Activated CD8-positive, alpha-beta memory T cell treated with anti-CD3 and anti-CD28 coated beads, Interleukin-2, amount 10 ng/mL, durations not matched to agents 7 days and 5 days (primary cell): ENCODE measurements around the gene PRDM16. TPM values are rescaled to one million over a fixed set of nuclear protein-coding genes. Genes with fewer than 3 reads are reported as not detected.

Source experiments
- ATAC-seq: fragments of 150-1000 bp; cut with Tn5 transposase; one replicate; pipeline ENCODE4 v1.10.0; 2021; ENCODE audit warnings: moderate library complexity
- CTCF ChIA-PET: fragments of 350-600 bp; sonication (Branson Sonifier 250); formaldehyde crosslinking; loops from one replicate; lab custom pipeline; 2021; ENCODE audit warnings: antibody characterized with exemption; lab: Charles Lee
- DNase-seq: peaks from one replicate; pipeline ENCODE4 v3.0.0-alpha.2; 2020
- H3K27ac Mint-ChIP-seq: one replicate; pipeline ENCODE4 v1.8.0; 2021; ENCODE audit warnings: mild to moderate bottlenecking, mixed read lengths
- H3K27me3 Mint-ChIP-seq: one replicate; pipeline ENCODE4 v1.8.0; 2021; ENCODE audit warnings: mixed read lengths
- H3K36me3 Mint-ChIP-seq: one replicate; pipeline ENCODE4 v1.8.0; 2021; ENCODE audit warnings: mild to moderate bottlenecking, mixed read lengths
- H3K4me1 Mint-ChIP-seq: one replicate; pipeline ENCODE4 v1.8.0; 2021; ENCODE audit warnings: mixed read lengths
- H3K4me3 Mint-ChIP-seq: one replicate; pipeline ENCODE4 v1.8.0; 2021; ENCODE audit warnings: mild to moderate bottlenecking, moderate library complexity, mixed read lengths
- H3K9me3 Mint-ChIP-seq: one replicate; pipeline ENCODE4 v1.8.0; 2022; ENCODE audit warnings: low read depth, mixed read lengths
- total RNA-seq, 2 experiments: library from RNA; stranded (reverse); gene quantifications; one replicate each; pipeline ENCODE4 v1.2.3, GENCODE V29; 2021

PRDM16 gene
- total RNA-seq, 2 experiments from 2014 or later, result not detected

DNA sequence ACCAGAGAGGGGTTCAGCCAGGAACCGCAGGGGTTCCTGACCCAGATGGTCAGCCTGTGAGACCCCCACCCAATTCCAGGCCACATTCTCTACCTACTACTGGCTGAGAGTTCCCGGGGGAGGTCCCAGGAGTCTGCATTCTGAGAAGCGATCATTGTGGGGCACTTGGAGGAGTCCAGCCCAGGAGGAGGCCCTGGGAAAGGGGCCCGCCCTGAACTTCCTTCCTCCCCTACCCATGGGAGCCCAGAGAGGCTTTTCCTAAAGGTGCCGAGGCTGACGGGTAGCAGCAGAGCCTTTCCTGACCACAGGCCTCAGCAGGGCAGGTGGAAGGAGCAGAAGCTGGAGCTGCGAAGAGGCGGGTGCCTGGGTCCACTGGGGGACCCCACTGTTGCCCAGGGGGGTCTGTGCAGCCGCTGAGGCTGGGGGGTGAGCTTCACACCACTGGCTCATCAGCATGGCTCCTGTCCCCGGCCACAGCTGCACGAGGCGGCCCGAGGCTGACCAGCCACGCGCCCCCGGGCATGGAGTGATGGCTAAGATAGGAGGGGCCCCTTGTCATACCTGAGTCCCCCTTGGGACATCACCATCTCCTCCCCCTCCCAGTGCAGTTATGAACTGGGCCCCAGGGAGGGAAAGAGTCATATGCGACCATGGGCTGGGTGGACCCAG lies 127.7 kb downstream of the PRDM16 start:
- H3K36me3 Mint-ChIP-seq, result no peaks in the 10 kb centered on the region
- no peak overlapping the region for H3K27ac Mint-ChIP-seq
- no peaks in the 10 kb centered on the region for H3K9me3 Mint-ChIP-seq
- no peaks in the 10 kb centered on the region for H3K27me3 Mint-ChIP-seq
- no peak for ATAC-seq
- no peak for DNase-seq
- CTCF ChIA-PET, result no interaction called here
- no peaks in the 10 kb centered on the region for H3K4me1 Mint-ChIP-seq
- H3K4me3 Mint-ChIP-seq, result no peak overlapping the region

DNA sequence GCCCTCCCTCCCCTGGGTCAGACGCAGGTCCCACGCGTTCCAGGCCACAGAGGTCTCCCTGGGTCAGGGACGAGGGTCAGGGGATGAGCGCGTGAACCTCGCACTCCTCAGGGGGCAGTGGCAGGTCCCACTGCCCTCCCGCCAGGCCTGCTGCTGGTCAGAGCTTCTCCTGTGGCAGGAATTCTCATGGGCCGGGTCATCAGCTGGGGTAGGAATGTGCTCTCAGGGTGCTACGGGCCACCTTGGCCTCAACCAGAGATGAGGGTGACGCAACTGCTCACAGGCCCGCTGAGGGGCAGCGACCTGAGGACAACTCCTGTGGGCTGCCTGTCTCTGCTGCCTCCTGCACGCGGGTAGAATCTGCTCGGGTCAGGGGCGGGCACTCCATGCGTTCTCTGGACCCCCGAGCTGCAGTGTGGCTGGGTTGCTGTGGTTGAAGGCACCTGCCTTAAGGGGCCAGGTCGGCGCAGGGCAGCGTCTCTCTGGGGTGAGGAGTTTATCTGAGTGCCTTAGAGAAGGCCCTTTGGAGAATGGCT lies 128.8 kb downstream of the PRDM16 start:
- H3K27me3 Mint-ChIP-seq, result no peaks in the 10 kb centered on the region
- H3K9me3 Mint-ChIP-seq, result no peaks in the 10 kb centered on the region
- DNase-seq, result no peak
- CTCF ChIA-PET, result no interaction called here
- H3K27ac Mint-ChIP-seq, result no peak overlapping the region
- H3K36me3 Mint-ChIP-seq, result no peaks in the 10 kb centered on the region
- no peak for ATAC-seq
- no peak overlapping the region for H3K4me3 Mint-ChIP-seq
- H3K4me1 Mint-ChIP-seq, result no peaks in the 10 kb centered on the region

- ATAC-seq (no peak), DNase-seq (no peak)
- Mint-ChIP-seq H3K27ac (no peak overlapping the region), H3K9me3 (no peaks in the 10 kb centered on the region), H3K36me3 (no peaks in the 10 kb centered on the region), H3K27me3 (no peaks in the 10 kb centered on the region), H3K4me1 (no peaks in the 10 kb centered on the region), H3K4me3 (no peak overlapping the region)
- CTCF ChIA-PET, result no interaction called here
These were observed 129.6 kb downstream of the PRDM16 start for GRCh38 chr1:3198371-3199271.

DNA sequence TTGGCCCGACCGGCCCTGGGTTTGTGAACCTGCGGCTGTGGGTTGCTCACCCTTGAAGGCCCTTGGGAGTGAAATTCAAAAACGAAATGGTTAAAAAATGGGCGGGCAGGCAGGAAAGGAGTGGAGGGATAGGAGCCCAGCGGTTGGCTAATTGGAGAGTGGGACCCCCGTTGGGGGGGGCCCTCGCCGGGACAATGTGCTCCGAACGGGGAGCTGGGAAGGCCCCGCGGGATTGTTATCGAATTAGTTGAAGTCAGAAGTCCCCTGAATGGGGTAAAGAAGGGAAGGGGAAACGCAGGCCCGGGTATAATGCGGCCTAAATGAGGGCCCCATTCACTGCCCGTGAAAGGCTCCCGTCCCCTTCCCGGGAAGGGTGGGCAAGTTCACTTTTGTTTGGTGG lies 135.7 kb downstream of the PRDM16 start:
- CTCF ChIA-PET, result no interaction called here
- no peak for DNase-seq
- H3K27ac Mint-ChIP-seq, result no peak overlapping the region
- H3K36me3 Mint-ChIP-seq, result no peaks in the 10 kb centered on the region
- H3K4me3 Mint-ChIP-seq, result no peak overlapping the region
- ATAC-seq, result no peak
- H3K4me1 Mint-ChIP-seq, result no peaks in the 10 kb centered on the region
- H3K9me3 Mint-ChIP-seq, result no peaks in the 10 kb centered on the region
- H3K27me3 Mint-ChIP-seq, result no peaks in the 10 kb centered on the region

- Mint-ChIP-seq H3K27ac (no peak overlapping the region), H3K4me3 (no peak overlapping the region), H3K27me3 (no peaks in the 10 kb centered on the region), H3K9me3 (no peaks in the 10 kb centered on the region), H3K36me3 (no peaks in the 10 kb centered on the region), H3K4me1 (no peaks in the 10 kb centered on the region)
- DNase-seq (no peak), ATAC-seq (no peak)
- CTCF ChIA-PET, result no interaction called here
These were observed 136.8 kb downstream of the PRDM16 start for GRCh38 chr1:3205815-3206214.

- DNase-seq, result no peak
- ATAC-seq, result no peak
- H3K27ac Mint-ChIP-seq, result no peak overlapping the region
- H3K27me3 Mint-ChIP-seq, result no peaks in the 10 kb centered on the region
- CTCF ChIA-PET, result no interaction called here
- H3K9me3 Mint-ChIP-seq, result no peaks in the 10 kb centered on the region
- H3K4me3 Mint-ChIP-seq, result no peak overlapping the region
- H3K36me3 Mint-ChIP-seq, result no peaks in the 10 kb centered on the region
- no peaks in the 10 kb centered on the region for H3K4me1 Mint-ChIP-seq
These were observed 137.7 kb downstream of the PRDM16 start for GRCh38 chr1:3206696-3207095.

DNA sequence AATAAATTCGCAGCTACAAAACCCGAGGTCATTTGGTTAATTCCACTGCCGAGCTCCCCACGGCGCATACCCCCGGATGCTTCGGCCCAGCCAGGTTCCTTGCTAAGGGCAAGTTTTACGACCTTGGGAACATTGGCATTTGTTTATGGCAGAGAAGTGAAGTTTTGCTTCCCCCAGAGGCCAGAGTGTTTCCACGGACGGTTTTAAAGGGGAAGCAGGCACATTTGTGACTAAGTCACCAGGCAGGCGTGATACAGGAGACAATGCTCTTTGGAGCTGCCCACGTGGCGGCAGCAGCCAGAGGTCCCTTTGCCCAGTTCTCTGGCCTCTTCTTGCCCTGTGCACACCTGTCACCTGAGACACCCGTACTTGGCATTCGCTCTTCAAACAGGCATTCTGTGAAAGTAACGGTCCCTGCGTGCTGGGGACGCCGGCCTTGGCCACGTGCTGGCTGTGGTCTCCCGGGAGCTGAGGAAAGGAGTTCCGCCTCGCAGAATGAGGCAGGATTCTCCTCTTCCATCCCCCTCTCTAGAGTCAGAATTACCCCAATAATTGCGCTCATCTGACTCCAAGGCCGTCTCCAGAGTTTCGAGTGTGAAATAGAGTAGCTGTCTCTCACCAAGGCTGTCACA lies 138.3 kb downstream of the PRDM16 start:
- ATAC-seq (no peak), DNase-seq (no peak)
- no peaks in the 10 kb centered on the region for H3K9me3 Mint-ChIP-seq
- H3K4me3 Mint-ChIP-seq, result no peak overlapping the region
- CTCF ChIA-PET, result no interaction called here
- no peaks in the 10 kb centered on the region for H3K4me1 Mint-ChIP-seq
- H3K27ac Mint-ChIP-seq, result no peak overlapping the region
- H3K36me3 Mint-ChIP-seq, result no peaks in the 10 kb centered on the region
- no peaks in the 10 kb centered on the region for H3K27me3 Mint-ChIP-seq

- ATAC-seq (no peak), DNase-seq (no peak)
- no peak overlapping the region for H3K4me3 Mint-ChIP-seq
- H3K4me1 Mint-ChIP-seq, result no peaks in the 10 kb centered on the region
- H3K27me3 Mint-ChIP-seq, result no peaks in the 10 kb centered on the region
- H3K27ac Mint-ChIP-seq, result no peak overlapping the region
- H3K9me3 Mint-ChIP-seq, result no peaks in the 10 kb centered on the region
- CTCF ChIA-PET, result no interaction called here
- H3K36me3 Mint-ChIP-seq, result no peaks in the 10 kb centered on the region
These were observed 139.8 kb downstream of the PRDM16 start for GRCh38 chr1:3208819-3209200.

- ATAC-seq (no peak), DNase-seq (no peak)
- no peaks in the 10 kb centered on the region for H3K36me3 Mint-ChIP-seq
- H3K4me3 Mint-ChIP-seq, result no peak overlapping the region
- H3K27ac Mint-ChIP-seq, result no peak overlapping the region
- no peaks in the 10 kb centered on the region for H3K27me3 Mint-ChIP-seq
- CTCF ChIA-PET, result no interaction called here
- no peaks in the 10 kb centered on the region for H3K4me1 Mint-ChIP-seq
- H3K9me3 Mint-ChIP-seq, result no peaks in the 10 kb centered on the region
These were observed 140.2 kb downstream of the PRDM16 start for GRCh38 chr1:3209201-3209600.

GRCh38 chr1:3211582-3212375 lies 142.8 kb downstream of the PRDM16 start:
- CTCF ChIA-PET, result no interaction called here
- Mint-ChIP-seq H3K9me3 (no peaks in the 10 kb centered on the region), H3K36me3 (no peaks in the 10 kb centered on the region), H3K27ac (no peak overlapping the region), H3K4me1 (no peaks in the 10 kb centered on the region), H3K27me3 (peaks cover 4% of the 10 kb centered on the region), H3K4me3 (no peak overlapping the region)
- ATAC-seq, result no peak
- DNase-seq, result no peak

DNA sequence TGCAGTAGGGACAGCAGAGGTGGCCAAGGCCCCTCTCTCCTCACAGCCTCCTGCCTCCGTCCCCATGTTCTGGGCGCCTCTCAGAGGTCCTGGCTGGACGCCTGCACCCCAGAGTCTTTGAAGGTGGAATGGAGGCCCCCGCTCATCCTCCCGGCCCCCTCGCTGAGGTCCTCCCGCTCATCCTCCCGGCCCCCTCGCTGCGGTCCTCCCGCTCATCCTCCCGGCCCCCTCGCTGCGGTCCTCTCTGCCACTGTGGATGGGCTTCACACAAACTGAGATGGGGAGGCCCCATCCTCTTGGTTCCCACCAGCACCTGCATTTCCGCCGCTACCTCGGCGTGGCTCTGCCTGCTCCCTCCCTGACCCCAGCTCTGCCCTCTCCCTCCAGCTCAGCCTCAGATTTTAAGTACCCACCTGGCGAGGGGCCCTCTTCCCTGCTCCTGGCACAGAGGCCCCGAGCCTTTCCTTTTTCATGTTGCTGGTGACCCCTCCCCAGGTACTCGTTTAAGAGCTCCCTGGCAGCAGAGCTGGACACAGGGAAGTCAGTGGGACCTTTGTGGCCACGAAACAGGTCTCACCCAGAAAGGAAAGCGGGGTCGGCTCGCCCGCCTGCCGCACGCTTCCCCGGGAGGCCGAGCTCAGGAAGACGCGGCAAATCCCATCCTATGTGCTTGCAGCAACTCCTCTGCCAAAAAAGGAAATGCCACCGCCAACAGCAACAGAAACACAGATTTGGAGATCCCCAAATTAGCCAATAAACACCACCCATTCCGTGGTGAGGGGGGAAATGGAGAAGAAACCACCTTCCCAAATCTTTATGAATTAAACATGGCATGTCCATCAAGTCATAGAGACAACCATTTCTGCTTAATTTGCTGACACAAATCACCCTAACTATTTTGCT lies 143.7 kb downstream of the PRDM16 start:
- Mint-ChIP-seq H3K4me1 (no peaks in the 10 kb centered on the region), H3K27me3 (peaks cover 4% of the 10 kb centered on the region), H3K27ac (no peak overlapping the region), H3K36me3 (no peaks in the 10 kb centered on the region), H3K4me3 (no peak overlapping the region), H3K9me3 (no peaks in the 10 kb centered on the region)
- CTCF ChIA-PET, result no interaction called here
- no peak for DNase-seq
- ATAC-seq, result no peak

GRCh38 chr1:3213730-3214129 lies 144.7 kb downstream of the PRDM16 start:
- ATAC-seq, result no peak
- H3K27ac Mint-ChIP-seq, result no peak overlapping the region
- no peak overlapping the region for H3K4me3 Mint-ChIP-seq
- H3K9me3 Mint-ChIP-seq, result no peaks in the 10 kb centered on the region
- no peaks in the 10 kb centered on the region for H3K36me3 Mint-ChIP-seq
- peaks cover 4% of the 10 kb centered on the region for H3K27me3 Mint-ChIP-seq
- no peak for DNase-seq
- CTCF ChIA-PET, result no interaction called here
- H3K4me1 Mint-ChIP-seq, result no peaks in the 10 kb centered on the region
